ENCODE results near the gene GFAP. TPM values are rescaled to one million over a fixed set of nuclear protein-coding genes. Genes with fewer than 3 reads are reported as not detected.

GFAP gene
- total RNA-seq, 1 experiment from 2014 or later: 5.0 TPM

- Histone ChIP-seq H3K9me3 (no peaks in the 10 kb centered on the region), H3K27me3 (no peaks in the 10 kb centered on the region), H3K4me3 (no peak overlapping the region), H3K36me3 (no peaks in the 10 kb centered on the region)
- DNase-seq: peak; percentile 63
These were observed 5.6 kb downstream of the GFAP start for GRCh38 chr17:44909681-44910144.

DNA sequence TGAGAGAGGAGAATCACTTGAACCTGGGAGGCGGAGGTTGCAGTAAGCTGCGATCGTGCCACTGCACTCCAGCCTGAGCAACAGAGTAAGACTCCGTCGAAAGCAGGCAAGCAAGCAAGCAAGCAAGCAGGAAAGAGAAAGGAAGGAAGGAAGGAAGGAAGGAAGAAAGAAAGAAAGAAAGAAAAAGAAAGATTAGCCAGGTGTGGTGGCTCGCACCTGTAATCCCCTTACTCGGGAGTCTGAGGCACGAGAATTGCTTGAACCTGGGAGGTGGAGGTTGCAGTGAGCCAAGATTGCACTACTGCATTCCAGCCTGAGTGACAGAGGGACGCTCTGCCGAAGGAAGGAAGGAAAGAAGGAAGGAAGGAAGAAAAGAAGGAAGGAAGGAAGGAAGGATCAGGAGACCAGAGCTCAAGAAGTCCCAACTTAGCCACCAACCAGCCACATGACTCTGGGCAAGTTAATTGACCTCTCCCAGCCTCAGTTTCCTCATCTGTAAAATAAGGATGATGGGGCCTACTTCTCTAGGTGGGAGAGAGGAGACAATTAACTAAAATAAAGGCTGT is 6.5 kb downstream of the GFAP start:
- no peak for DNase-seq
- no peak overlapping the region for H3K4me3 ChIP-seq
- no peaks in the 10 kb centered on the region for H3K9me3 ChIP-seq
- H3K36me3 ChIP-seq: no peaks in the 10 kb centered on the region
- no peaks in the 10 kb centered on the region for H3K27me3 ChIP-seq

DNA sequence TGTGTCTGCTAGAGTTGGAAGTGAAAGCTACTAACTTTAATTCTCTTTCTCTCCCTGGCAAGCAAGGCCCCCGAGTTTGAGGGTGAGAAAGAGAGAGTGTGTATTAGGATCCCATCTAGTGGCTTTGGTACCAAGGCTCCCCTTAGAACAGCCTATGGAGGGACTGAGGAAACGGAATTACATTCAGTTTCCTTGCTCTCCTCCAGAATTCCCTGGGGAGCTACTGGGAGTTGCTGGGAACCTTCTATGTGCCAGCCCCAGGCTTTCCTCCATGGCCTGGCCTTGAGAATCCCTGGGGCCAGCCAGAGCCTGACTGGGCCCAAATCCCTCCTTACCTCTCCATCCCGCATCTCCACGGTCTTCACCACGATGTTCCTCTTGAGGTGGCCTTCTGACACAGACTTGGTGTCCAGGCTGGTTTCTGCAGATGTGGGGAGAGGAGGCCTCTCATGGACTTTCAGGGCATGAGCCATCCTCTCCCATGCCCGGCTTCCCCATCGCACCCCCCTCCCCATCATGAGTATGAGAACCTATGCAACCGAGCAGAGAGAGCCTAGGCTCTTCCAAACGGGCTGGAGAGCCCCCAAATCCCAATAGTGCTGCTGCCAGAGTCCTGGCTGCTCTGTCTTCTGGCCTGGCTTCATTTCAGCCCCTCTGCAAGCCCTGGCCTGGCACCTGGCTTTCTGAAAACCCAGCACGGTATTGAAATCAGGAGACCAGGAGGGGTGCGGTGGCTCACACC is 7.4 kb downstream of the GFAP start:
- Histone ChIP-seq H3K36me3 (no peaks in the 10 kb centered on the region), H3K27me3 (no peaks in the 10 kb centered on the region), H3K9me3 (no peaks in the 10 kb centered on the region), H3K4me3 (no peak overlapping the region)
- no peak for DNase-seq

- Histone ChIP-seq H3K36me3 (no peaks in the 10 kb centered on the region), H3K4me3 (no peak overlapping the region), H3K9me3 (no peaks in the 10 kb centered on the region), H3K27me3 (no peaks in the 10 kb centered on the region)
- no peak for DNase-seq
These were observed 8.3 kb downstream of the GFAP start for GRCh38 chr17:44906763-44907728.

GRCh38 chr17:44906010-44906646 is 9.2 kb downstream of the GFAP start:
- no peak overlapping the region for H3K4me3 ChIP-seq
- H3K27me3 ChIP-seq: no peaks in the 10 kb centered on the region
- H3K9me3 ChIP-seq: no peaks in the 10 kb centered on the region
- no peaks in the 10 kb centered on the region for H3K36me3 ChIP-seq
- peak; percentile 83 for DNase-seq

DNA sequence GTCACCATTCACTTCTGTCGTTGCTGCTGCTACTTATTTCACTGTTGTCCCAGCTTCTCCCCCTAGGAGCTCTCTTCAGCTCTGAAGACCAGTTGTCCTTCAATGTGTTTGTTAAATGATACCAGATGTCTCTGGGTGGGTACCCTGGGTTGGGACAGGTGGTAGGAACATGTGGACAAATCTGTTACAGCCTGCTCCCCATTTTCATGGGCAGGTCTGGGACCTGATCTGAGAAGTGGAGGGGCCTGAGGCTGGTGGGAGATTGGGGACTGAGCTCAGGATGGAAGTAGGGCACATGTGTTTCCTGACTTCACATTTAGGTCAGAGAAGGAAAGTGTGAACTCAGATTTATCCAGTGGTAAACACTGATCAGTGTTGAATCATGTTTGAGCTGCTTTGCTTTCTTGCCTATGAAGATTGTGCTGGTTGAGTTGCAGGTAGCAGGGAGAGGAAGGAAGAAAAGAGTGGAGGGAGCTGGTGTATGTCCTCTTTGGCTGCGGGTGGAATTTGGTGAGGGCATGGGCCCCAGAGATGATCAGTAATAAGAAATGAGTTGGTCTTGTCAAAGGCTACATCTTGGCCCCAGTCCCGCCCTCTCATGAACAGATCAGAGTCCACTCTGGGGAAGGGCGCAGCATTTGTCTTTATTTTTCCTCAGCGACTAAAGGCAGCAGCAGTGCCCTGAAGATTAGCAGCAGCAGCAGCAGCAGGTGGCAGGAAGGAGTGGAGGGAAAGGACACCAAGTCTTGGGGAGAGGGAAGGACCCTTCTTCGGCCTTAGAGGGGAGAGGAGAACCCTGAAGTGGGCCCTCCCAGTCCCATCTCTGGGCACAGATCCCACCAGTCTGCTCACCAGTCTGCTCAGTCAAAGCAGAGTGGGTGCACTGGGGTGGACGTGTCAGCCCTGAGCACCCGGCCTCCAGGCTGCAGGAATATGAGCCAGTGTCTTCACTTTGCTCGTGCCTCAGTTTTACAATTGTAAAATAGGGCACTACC is 10.0 kb downstream of the GFAP start:
- H3K27me3 ChIP-seq: no peaks in the 10 kb centered on the region
- no peaks in the 10 kb centered on the region for H3K9me3 ChIP-seq
- peak; percentile 46 for DNase-seq

GRCh38 chr17:44904001-44904984 is 11.0 kb downstream of the GFAP start:
- DNase-seq: no peak
- no peaks in the 10 kb centered on the region for H3K27me3 ChIP-seq
- H3K9me3 ChIP-seq: no peaks in the 10 kb centered on the region
- H3K36me3 ChIP-seq: no peaks in the 10 kb centered on the region
- H3K4me3 ChIP-seq: no peak overlapping the region

More for the DNA sequence above, 10.0 kb downstream of the GFAP start:
- H3K4me3 ChIP-seq: no peak overlapping the region
- no peaks in the 10 kb centered on the region for H3K36me3 ChIP-seq

- H3K4me3 ChIP-seq: no peak overlapping the region
- H3K36me3 ChIP-seq: no peaks in the 10 kb centered on the region
- no peak for DNase-seq
These were observed 12.2 kb downstream of the GFAP start for GRCh38 chr17:44903012-44903685.

DNA sequence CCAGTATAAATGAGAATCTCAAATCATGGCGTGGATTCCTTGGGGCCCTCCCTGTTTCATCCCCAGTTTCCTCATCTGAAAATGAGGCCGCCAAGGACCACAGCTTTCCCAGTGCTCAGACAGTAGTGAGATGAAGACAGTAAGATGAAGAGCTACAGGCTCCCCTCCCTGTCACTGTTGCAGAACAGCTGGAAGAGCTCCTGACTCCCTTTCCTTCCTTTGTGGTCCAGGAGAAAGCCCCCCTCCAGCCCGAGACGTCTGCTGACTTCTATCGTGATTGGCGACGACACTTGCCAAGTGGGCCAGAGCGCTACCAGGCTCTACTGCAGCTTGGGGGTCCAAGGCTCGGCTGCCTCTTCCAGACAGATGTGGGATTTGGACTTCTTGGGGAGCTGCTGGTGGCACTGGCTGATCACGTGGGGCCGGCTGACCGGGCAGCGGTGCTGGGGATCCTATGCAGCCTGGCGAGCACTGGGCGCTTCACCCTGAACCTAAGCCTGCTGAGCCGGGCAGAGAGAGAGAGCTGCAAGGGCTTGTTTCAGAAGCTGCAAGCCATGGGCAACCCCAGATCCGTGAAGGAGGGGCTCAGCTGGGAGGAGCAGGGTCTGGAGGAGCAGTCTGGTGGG is 13.1 kb downstream of the GFAP start:
- no peak for DNase-seq
- H3K27me3 ChIP-seq: no peaks in the 10 kb centered on the region
- no peaks in the 10 kb centered on the region for H3K36me3 ChIP-seq
- no peak overlapping the region for H3K4me3 ChIP-seq
- H3K9me3 ChIP-seq: no peaks in the 10 kb centered on the region

More at GRCh38 chr17:44903012-44903685, 12.2 kb downstream of the GFAP start:
- H3K9me3 ChIP-seq: no peaks in the 10 kb centered on the region
- no peaks in the 10 kb centered on the region for H3K27me3 ChIP-seq

GRCh38 chr17:44901411-44901921 is 13.8 kb downstream of the GFAP start:
- H3K27me3 ChIP-seq: no peaks in the 10 kb centered on the region
- H3K36me3 ChIP-seq: peaks cover 4% of the 10 kb centered on the region; the same call in 1 of the 2 replicates
- H3K4me3 ChIP-seq: no peak overlapping the region
- peak; percentile 70 for DNase-seq
- no peaks in the 10 kb centered on the region for H3K9me3 ChIP-seq

DNA sequence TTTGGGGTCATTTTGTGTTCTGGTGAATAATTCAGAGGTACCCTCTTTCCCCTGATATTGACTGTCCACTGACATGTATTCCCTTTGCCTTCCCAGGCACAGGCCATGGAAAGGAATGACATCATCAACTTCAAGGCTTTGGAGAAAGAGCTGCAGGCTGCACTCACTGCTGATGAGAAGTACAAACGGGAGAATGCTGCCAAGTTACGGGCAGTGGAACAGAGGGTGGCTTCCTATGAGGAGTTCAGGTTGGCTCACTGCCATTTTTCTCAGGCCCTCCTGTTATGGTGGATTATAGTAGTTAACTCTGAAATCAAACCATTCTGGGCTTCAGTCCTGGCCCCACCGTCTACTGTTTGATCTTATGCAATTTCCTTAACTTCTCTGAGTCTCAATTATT is 14.4 kb downstream of the GFAP start:
- H3K4me3 ChIP-seq: no peak overlapping the region
- peaks cover 10% of the 10 kb centered on the region for H3K36me3 ChIP-seq
- peak; percentile 94 for DNase-seq
- no peaks in the 10 kb centered on the region for H3K9me3 ChIP-seq
- no peaks in the 10 kb centered on the region for H3K27me3 ChIP-seq

DNA sequence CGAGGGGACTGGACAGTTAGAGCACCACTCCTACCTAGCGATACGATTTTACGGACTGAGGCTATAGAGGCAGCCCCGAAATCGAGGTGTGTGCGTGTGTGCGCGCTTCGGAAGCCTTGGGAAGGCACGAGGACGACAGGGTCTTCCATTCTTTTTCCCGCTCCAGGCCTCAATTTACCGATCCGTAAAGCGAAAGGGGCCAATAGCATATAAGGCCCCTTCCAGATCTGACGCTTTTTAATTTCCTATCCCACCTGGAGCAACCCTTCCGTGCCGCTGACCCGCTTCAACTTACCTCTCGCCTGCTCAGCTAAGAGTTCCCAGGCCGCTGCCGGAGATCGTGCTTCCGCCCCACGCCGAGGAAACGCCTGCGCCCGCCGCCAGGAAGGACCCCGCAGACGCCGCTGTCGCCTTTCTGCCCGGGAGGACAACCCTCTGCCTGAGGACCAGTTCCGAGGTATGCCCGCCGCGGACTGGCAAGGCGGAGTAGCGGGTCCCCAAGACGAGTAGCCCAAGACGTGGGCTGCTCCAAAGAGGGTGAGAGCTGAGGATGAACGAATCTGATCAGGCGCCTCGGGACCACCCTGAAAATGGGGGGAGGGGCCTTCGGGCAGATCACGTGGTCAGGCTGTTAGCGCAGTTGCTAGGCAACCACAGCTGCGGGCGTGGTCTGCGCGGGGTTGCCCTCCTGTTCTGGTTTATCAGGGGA is 16.1 kb downstream of the GFAP start, which contains the start of gene EFTUD2:
Gene EFTUD2, minus strand, starts transcription at position 372 of the 709 bp plus-strand sequence. CDS start 4,924 bp downstream, outside the sequence.
- Histone ChIP-seq H3K36me3 (peaks cover 25% of the 10 kb centered on the region), H3K27me3 (no peaks in the 10 kb centered on the region), H3K4me3 (peak within 1 kb of the TSS; percentile 85), H3K9me3 (no peaks in the 10 kb centered on the region)
- peak; percentile 93 for DNase-seq

DNA sequence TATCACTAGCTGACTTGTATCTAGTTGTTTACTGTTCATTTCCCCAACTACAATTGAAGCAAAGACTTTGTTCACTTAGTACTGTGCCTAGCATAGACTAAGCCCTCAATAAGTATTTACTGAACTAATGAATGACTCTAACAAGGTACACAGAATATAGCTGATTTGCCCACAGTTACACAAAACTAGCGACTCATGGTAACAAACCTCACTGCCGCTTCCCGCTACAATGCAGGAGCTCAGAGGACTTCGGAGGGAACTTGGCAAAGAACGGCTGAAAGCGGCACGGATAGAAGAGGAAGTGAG is 16.6 kb downstream of the GFAP start:
- peak; percentile 55 for DNase-seq
- Histone ChIP-seq H3K9me3 (no peaks in the 10 kb centered on the region), H3K27me3 (no peaks in the 10 kb centered on the region), H3K36me3 (peaks cover 30% of the 10 kb centered on the region), H3K4me3 (peak overlapping the region; percentile 85)
